Endodermal cell (in vitro differentiated cells): ENCODE results near the gene ADGRB3. TPM values are rescaled to one million over a fixed set of nuclear protein-coding genes. Genes with fewer than 3 reads are reported as not detected.

Source experiments
- DNase-seq: peaks from one replicate; pipeline ENCODE4 v3.0.0-alpha.2; 2017
- H3K27ac ChIP-seq: 2 replicates; pipeline ENCODE4 v1.5.1; 2013; ENCODE audit warnings: mild to moderate bottlenecking, low read depth, low read length, moderate library complexity
- H3K27me3 ChIP-seq: 2 replicates; pipeline ENCODE4 v1.6.1; 2013; ENCODE audit warnings: mild to moderate bottlenecking, low read length, moderate library complexity; ENCODE audit not compliant: insufficient read depth, control insufficient read depth, poor library complexity, severe bottlenecking
- H3K36me3 ChIP-seq: 2 replicates; pipeline ENCODE4 v1.7.0; 2013; ENCODE audit warnings: mild to moderate bottlenecking, low read length, moderate library complexity; ENCODE audit not compliant: control insufficient read depth, insufficient read depth
- H3K4me1 ChIP-seq: one replicate; pipeline ENCODE4 v1.7.0; 2013; ENCODE audit warnings: low read length; ENCODE audit not compliant: control insufficient read depth, insufficient read depth
- H3K4me3 ChIP-seq: 2 replicates; pipeline ENCODE4 v1.5.1; 2013; ENCODE audit warnings: mild to moderate bottlenecking, low read length, moderate library complexity
- H3K9ac ChIP-seq: 2 replicates; pipeline ENCODE4 v1.6.1; 2013; ENCODE audit warnings: mild to moderate bottlenecking, low read length, moderate library complexity; ENCODE audit not compliant: poor library complexity, severe bottlenecking; ENCODE audit errors: extremely low read depth
- H3K9me3 ChIP-seq: 2 replicates; pipeline ENCODE4 v1.6.1; 2013; ENCODE audit warnings: mild to moderate bottlenecking, low read length, moderate library complexity; ENCODE audit not compliant: control insufficient read depth
- H3K27ac Mint-ChIP-seq: 2 replicates; pipeline ENCODE4 v1.8.0; 2020; ENCODE audit warnings: mixed read lengths
- H3K27me3 Mint-ChIP-seq: 2 replicates; pipeline ENCODE4 v1.8.0; 2021; ENCODE audit warnings: mild to moderate bottlenecking, mixed read lengths; ENCODE audit not compliant: insufficient read depth
- H3K36me3 Mint-ChIP-seq: 2 replicates; pipeline ENCODE4 v1.8.0; 2020; ENCODE audit warnings: low read depth, mixed read lengths
- H3K4me1 Mint-ChIP-seq: 2 replicates; pipeline ENCODE4 v1.8.0; 2020; ENCODE audit warnings: mixed read lengths
- H3K4me3 Mint-ChIP-seq: 2 replicates; pipeline ENCODE4 v1.8.0; 2020; ENCODE audit warnings: mild to moderate bottlenecking, moderate library complexity, mixed read lengths
- H3K9me3 Mint-ChIP-seq: 2 replicates; pipeline ENCODE4 v1.8.0; 2020; ENCODE audit warnings: mild to moderate bottlenecking, mixed read lengths
- WGBS, 2 experiments: methylation state at CpG; one replicate each; pipeline versions ENCODE4 v1.1.5 to v1.1.7; 2013; ENCODE audit warnings: missing lambda C conversion rate in 2 of 2, mixed read lengths in 1 of 2; ENCODE audit not compliant: insufficient coverage in 1 of 2, insufficient read length in 1 of 2; 5-methylcytosine and 5-hydroxymethylcytosine counted together
- total RNA-seq, 2 donors: library from RNA; stranded (reverse); fragmentation: NEBNext Ultra II Directional in 1 of 2; extraction: Animal tissue kit (Norgen Biotek cat#: 25700) in 1 of 2; gene quantifications; 2 replicates in 1 of 2; 3 replicates in 1 of 2; pipeline ENCODE4 v1.2.1, GENCODE V29; 2021
- TF ChIP-seq, protein P1 (sequence below): fragments of 200-600 bp; sonication (generic); conservative IDR thresholded peaks from 2 replicates; pipeline ENCODE4 v1.5.0; 2021; ENCODE audit warnings: antibody characterized with exemption, mild to moderate bottlenecking

The ADGRB3 gene
- total RNA-seq, 2 donors from 2014 or later, result 0.33 to 1.3 TPM

DNA sequence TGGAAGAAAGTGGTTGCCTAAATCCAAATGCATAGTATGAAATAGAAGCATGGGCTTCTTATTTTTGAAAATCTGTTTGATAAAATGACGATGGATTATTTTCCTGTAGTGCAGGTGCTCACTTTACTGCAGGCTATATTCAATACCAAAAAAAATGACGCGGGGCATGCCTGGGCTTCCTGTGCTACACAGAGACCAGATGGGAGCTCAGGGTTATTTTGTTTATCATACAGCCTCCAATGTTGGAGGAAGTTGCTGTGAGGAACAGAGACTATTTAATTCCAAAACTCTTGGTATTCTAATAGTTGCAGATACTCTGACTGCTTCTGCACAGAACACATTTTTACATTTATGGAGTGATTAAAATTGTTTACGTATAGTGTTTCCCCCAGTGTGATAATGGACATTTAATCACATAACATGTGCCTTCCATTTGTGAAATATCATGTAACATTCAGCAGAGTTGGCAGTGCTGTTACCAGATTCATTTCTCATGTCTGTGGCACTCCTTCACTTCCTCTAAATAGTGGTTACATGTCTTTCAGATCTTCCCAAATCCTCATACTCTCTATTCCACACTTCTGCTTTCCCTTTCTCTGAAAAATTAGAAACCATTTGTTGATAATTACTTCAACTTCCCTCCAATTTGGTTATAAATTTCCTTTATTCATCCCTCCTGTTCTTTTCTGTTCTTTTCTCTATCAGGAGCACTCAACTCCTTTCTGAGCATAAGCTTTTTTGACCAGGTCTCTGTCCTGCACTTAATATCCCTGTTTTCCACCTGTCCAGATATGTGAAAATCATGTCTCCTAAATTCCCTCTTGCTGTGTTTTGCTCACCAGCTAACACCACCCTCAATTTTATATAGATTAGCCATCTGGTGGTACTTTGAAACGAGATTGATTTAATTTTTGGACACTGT, 121.6 kb downstream of the ADGRB3 start:
- H3K4me3 ChIP-seq, result no peak overlapping the region
- TF ChIP-seq, protein P1, sequence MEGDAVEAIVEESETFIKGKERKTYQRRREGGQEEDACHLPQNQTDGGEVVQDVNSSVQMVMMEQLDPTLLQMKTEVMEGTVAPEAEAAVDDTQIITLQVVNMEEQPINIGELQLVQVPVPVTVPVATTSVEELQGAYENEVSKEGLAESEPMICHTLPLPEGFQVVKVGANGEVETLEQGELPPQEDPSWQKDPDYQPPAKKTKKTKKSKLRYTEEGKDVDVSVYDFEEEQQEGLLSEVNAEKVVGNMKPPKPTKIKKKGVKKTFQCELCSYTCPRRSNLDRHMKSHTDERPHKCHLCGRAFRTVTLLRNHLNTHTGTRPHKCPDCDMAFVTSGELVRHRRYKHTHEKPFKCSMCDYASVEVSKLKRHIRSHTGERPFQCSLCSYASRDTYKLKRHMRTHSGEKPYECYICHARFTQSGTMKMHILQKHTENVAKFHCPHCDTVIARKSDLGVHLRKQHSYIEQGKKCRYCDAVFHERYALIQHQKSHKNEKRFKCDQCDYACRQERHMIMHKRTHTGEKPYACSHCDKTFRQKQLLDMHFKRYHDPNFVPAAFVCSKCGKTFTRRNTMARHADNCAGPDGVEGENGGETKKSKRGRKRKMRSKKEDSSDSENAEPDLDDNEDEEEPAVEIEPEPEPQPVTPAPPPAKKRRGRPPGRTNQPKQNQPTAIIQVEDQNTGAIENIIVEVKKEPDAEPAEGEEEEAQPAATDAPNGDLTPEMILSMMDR, result no peak
- WGBS, 2 experiments, result 71 to 92% methylated on average over 1 to 5 of the region's 5 CpGs
- no peak overlapping the region for H3K27ac ChIP-seq
- Mint-ChIP-seq H3K36me3 (no peaks in the 10 kb centered on the region), H3K4me3 (no peak overlapping the region), H3K27me3 (no peaks in the 10 kb centered on the region), H3K27ac (no peak overlapping the region), H3K4me1 (no peaks in the 10 kb centered on the region), H3K9me3 (no peaks in the 10 kb centered on the region)
- no peaks in the 10 kb centered on the region for H3K27me3 ChIP-seq
- no peaks in the 10 kb centered on the region for H3K36me3 ChIP-seq
- no peak for DNase-seq
- H3K9me3 ChIP-seq, result no peaks in the 10 kb centered on the region
- no peak overlapping the region for H3K9ac ChIP-seq
- no peaks in the 10 kb centered on the region for H3K4me1 ChIP-seq

DNA sequence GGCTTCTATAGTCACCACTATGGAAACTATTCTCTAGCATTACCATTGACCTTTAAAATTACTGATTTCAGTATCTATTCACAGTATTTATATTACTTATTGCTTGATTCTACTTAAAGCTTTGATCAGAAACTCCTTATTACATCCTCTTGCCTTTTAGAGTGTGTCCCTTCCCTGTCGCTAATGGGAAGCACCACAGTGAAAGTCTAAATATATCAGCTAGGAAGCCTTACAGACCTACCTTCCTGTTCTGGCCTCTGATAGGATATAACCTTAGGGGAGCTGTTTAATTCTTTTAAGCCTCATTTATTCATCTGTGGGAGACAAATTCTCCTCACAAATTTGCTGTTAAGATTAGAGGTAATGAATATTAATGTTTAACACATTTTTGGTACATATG, 122.7 kb downstream of the ADGRB3 start:
- Mint-ChIP-seq H3K9me3 (no peaks in the 10 kb centered on the region), H3K4me3 (no peak overlapping the region), H3K27me3 (no peaks in the 10 kb centered on the region), H3K27ac (no peak overlapping the region), H3K4me1 (no peaks in the 10 kb centered on the region), H3K36me3 (no peaks in the 10 kb centered on the region)
- TF ChIP-seq, protein P1, result no peak
- no peak overlapping the region for H3K27ac ChIP-seq
- H3K36me3 ChIP-seq, result no peaks in the 10 kb centered on the region
- WGBS, 2 experiments, result 85% methylated on average over 1 of the region's 1 CpG; no CpG with 5 or more reads in 1 of the 2 experiments
- H3K4me1 ChIP-seq, result no peaks in the 10 kb centered on the region
- H3K27me3 ChIP-seq, result no peaks in the 10 kb centered on the region
- H3K9me3 ChIP-seq, result no peaks in the 10 kb centered on the region
- H3K4me3 ChIP-seq, result no peak overlapping the region
- no peak for DNase-seq
- no peak overlapping the region for H3K9ac ChIP-seq

DNA sequence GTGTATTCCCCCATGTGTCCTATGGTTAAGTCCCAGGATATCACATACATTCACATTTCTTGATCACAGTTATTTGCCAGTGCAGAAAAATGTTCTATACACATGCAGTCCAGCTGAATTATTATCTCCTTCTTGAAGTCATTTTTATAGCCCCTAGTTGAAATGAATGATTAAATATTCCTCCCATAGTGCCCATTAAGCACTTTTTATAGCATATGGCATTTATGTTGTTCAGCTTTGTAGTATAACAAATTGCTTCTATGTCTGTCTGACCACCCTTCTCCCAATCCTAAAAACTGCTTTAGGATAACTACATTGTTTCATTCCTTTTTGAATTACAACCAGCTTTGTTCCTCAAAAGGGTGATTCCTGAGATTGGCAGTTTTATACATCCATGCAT, 123.5 kb downstream of the ADGRB3 start:
- Histone ChIP-seq H3K9me3 (no peaks in the 10 kb centered on the region), H3K36me3 (no peaks in the 10 kb centered on the region), H3K4me1 (no peaks in the 10 kb centered on the region), H3K27ac (no peak overlapping the region), H3K4me3 (no peak overlapping the region), H3K9ac (no peak overlapping the region), H3K27me3 (no peaks in the 10 kb centered on the region)
- no peaks in the 10 kb centered on the region for H3K9me3 Mint-ChIP-seq
- no peaks in the 10 kb centered on the region for H3K4me1 Mint-ChIP-seq
- TF ChIP-seq, protein P1, result no peak
- no peak overlapping the region for H3K4me3 Mint-ChIP-seq
- no peak for DNase-seq
- H3K27ac Mint-ChIP-seq, result no peak overlapping the region
- no peaks in the 10 kb centered on the region for H3K36me3 Mint-ChIP-seq
- no peaks in the 10 kb centered on the region for H3K27me3 Mint-ChIP-seq
